Tibial nerve (tissue), 4 donors: ENCODE measurements around the gene APOL1. TPM values are rescaled to one million over a fixed set of nuclear protein-coding genes. Genes with fewer than 3 reads are reported as not detected.

Source experiments
- DNase-seq, 2 donors: peaks; one replicate each; pipeline ENCODE4 v3.0.0-alpha.2; 2019; ENCODE audit warnings: low spot score in 2 of 2
- H3K27ac ChIP-seq, 4 donors: fragments of 200-600 bp; sonication (generic) in 3 of 4; one replicate each; pipeline ENCODE4 v1.5.1; 2017 to 2019; ENCODE audit warnings: mild to moderate bottlenecking in 1 of 4
- H3K27me3 ChIP-seq, 2 donors: fragments of 200-600 bp; sonication (generic) in 1 of 2; one replicate each; pipeline versions ENCODE4 v1.5.1 to v1.6.0; 2017 to 2019
- H3K36me3 ChIP-seq, 3 donors: fragments of 200-600 bp; sonication (generic); one replicate each; pipeline ENCODE4 v1.5.1; 2018 to 2019
- H3K4me1 ChIP-seq, 4 donors: fragments of 200-600 bp; sonication (generic) in 3 of 4; one replicate each; pipeline ENCODE4 v1.5.1; 2017 to 2019
- H3K4me3 ChIP-seq, 4 donors: fragments of 200-600 bp; sonication (generic) in 3 of 4; one replicate each; pipeline ENCODE4 v1.5.1; 2017 to 2019; ENCODE audit warnings: mild to moderate bottlenecking in 1 of 4, moderate library complexity in 1 of 4
- H3K9me3 ChIP-seq, 4 donors: fragments of 200-600 bp; sonication (generic) in 3 of 4; one replicate each; pipeline ENCODE4 v1.5.1; 2017 to 2019
- CTCF ChIP-seq, 5 experiments: fragments of 200-600 bp in 3 of 5; fragments of 450-650 bp in 2 of 5; sonication (generic) in 3 of 5; IDR thresholded peaks; one replicate each; pipeline ENCODE4 v1.5.1; 2016 to 2019; ENCODE audit warnings: antibody characterized with exemption in 5 of 5, mild to moderate bottlenecking in 3 of 5, moderate library complexity in 2 of 5
- EP300 ChIP-seq, 2 donors: sonication (generic); formaldehyde crosslinking; IDR thresholded peaks; one replicate each; pipeline ENCODE4 v1.6.1; 2017; ENCODE audit warnings: antibody characterized with exemption in 2 of 2, mild to moderate bottlenecking in 1 of 2
- POLR2A ChIP-seq, 2 donors: fragments of 450-650 bp; IDR thresholded peaks; one replicate each; pipeline ENCODE4 v1.6.1; 2017; ENCODE audit warnings: antibody characterized with exemption in 2 of 2, mild to moderate bottlenecking in 2 of 2, moderate library complexity in 2 of 2
- WGBS, 2 donors: methylation state at CpG; one replicate each; pipeline ENCODE4 v1.1.5; 2018; 5-methylcytosine and 5-hydroxymethylcytosine counted together
- total RNA-seq, 4 donors: library from RNA; depleted of rRNA; stranded (reverse); fragments of >200 nt; gene quantifications; one replicate each; pipeline ENCODE4 v1.1.0, GENCODE V29; 2016

Gene APOL1
- total RNA-seq, 4 donors from 2014 or later, result 8.3 to 16.8 (median 10.1) TPM

- H3K27ac ChIP-seq, result no peak overlapping the region
- no peak for TF ChIP-seq EP300 (IDR thresholded peaks at IDR 0.05)
- TF ChIP-seq POLR2A (IDR thresholded peaks at IDR 0.05), result no peak
- no peak for TF ChIP-seq CTCF (IDR thresholded peaks at IDR 0.05)
- H3K4me3 ChIP-seq, result no peak overlapping the region
- no peak for DNase-seq
- no peaks in the 10 kb centered on the region for H3K4me1 ChIP-seq
- H3K36me3 ChIP-seq, result peaks cover 22 to 100% (median 74%) of the 10 kb centered on the region in 3 donors
- no peaks in the 10 kb centered on the region for H3K9me3 ChIP-seq
- WGBS, 2 donors, result 89 to 94% methylated on average over 10 to 12 of the region's 12 CpGs
- H3K27me3 ChIP-seq, result no peaks in the 10 kb centered on the region
Observed at GRCh38 chr22:36299911-36300310, 47.0 kb downstream of the APOL1 start.

- H3K27me3 ChIP-seq, result no peaks in the 10 kb centered on the region
- no peak for DNase-seq
- no peak for TF ChIP-seq CTCF (IDR thresholded peaks at IDR 0.05)
- no peak for TF ChIP-seq EP300 (IDR thresholded peaks at IDR 0.05)
- no peak for TF ChIP-seq POLR2A (IDR thresholded peaks at IDR 0.05)
- 90 to 94% methylated on average over 23 to 24 of the region's 24 CpGs for WGBS, 2 donors
- H3K4me3 ChIP-seq, result no peak overlapping the region
- no peak overlapping the region for H3K27ac ChIP-seq
- H3K36me3 ChIP-seq, result peaks cover 16 to 100% (median 74%) of the 10 kb centered on the region in 3 donors
- H3K4me1 ChIP-seq, result no peaks in the 10 kb centered on the region
- H3K9me3 ChIP-seq, result no peaks in the 10 kb centered on the region
Observed at GRCh38 chr22:36300396-36301212, 47.7 kb downstream of the APOL1 start.

GRCh38 chr22:36301384-36301828 lies 48.5 kb downstream of the APOL1 start:
- Histone ChIP-seq H3K27ac (no peak overlapping the region), H3K36me3 (peaks cover 16 to 100% (median 75%) of the 10 kb centered on the region in 3 donors), H3K4me1 (no peaks in the 10 kb centered on the region), H3K4me3 (no peak overlapping the region), H3K9me3 (no peaks in the 10 kb centered on the region), H3K27me3 (no peaks in the 10 kb centered on the region)
- TF ChIP-seq CTCF (IDR thresholded peaks at IDR 0.05) (peak; percentile 93 to 96 (median 94)), EP300 (IDR thresholded peaks at IDR 0.05) (peak in 1 of 2 donors; percentile 27), POLR2A (IDR thresholded peaks at IDR 0.05) (no peak)
- WGBS, 2 donors, result 33 to 37% methylated on average over 11 to 13 of the region's 13 CpGs
- DNase-seq, result peak; percentile 51 to 83

GRCh38 chr22:36301851-36302250 lies 48.9 kb downstream of the APOL1 start:
- 81 to 86% methylated on average over 8 of the region's 8 CpGs for WGBS, 2 donors
- H3K4me1 ChIP-seq, result no peaks in the 10 kb centered on the region
- no peaks in the 10 kb centered on the region for H3K27me3 ChIP-seq
- no peak overlapping the region for H3K4me3 ChIP-seq
- peaks cover 16 to 100% (median 75%) of the 10 kb centered on the region in 3 donors for H3K36me3 ChIP-seq
- H3K9me3 ChIP-seq, result no peaks in the 10 kb centered on the region
- no peak for DNase-seq
- H3K27ac ChIP-seq, result no peak overlapping the region
- no peak for TF ChIP-seq POLR2A (IDR thresholded peaks at IDR 0.05)
- no peak for TF ChIP-seq CTCF (IDR thresholded peaks at IDR 0.05)
- no peak for TF ChIP-seq EP300 (IDR thresholded peaks at IDR 0.05)

GRCh38 chr22:36302439-36303114 lies 49.6 kb downstream of the APOL1 start:
- H3K4me3 ChIP-seq, result no peak overlapping the region
- H3K4me1 ChIP-seq, result no peaks in the 10 kb centered on the region
- H3K9me3 ChIP-seq, result no peaks in the 10 kb centered on the region
- H3K27ac ChIP-seq, result no peak overlapping the region
- TF ChIP-seq EP300 (IDR thresholded peaks at IDR 0.05), result peak in 1 of 2 donors; percentile 4
- no peak for TF ChIP-seq CTCF (IDR thresholded peaks at IDR 0.05)
- no peak for TF ChIP-seq POLR2A (IDR thresholded peaks at IDR 0.05)
- H3K36me3 ChIP-seq, result peaks cover 14 to 100% (median 75%) of the 10 kb centered on the region in 3 donors
- DNase-seq, result no peak
- WGBS, 2 donors, result 87 to 88% methylated on average over 17 of the region's 17 CpGs
- no peaks in the 10 kb centered on the region for H3K27me3 ChIP-seq
